HFF-Myc (cell line): ENCODE results near the gene ELL2.
"Not testable (repeated sequence)": the region's sequence is repeated elsewhere in the genome, so short reads cannot be mapped to it uniquely, and the experiment has no call there.

Source experiments
- DNase-seq: peaks from one replicate; pipeline ENCODE4 v3.0.0-alpha.2; 2011; ENCODE audit warnings: low read depth; ENCODE audit errors: extremely low read depth
- H3K4me3 ChIP-seq: replicated peaks from 2 replicates; pipeline ENCODE4 v1.5.1; 2011; ENCODE audit warnings: low read depth, mild to moderate bottlenecking, control low read depth, low read length
- CTCF ChIP-seq: IDR thresholded peaks from 2 replicates; pipeline ENCODE4 v1.5.1; 2012; ENCODE audit warnings: mild to moderate bottlenecking, low read depth, low read length, control low read depth; ENCODE audit errors: missing control alignments

ELL2 gene

GRCh38 chr5:95927927-95928723, 33.5 kb downstream of the ELL2 start:
- TF ChIP-seq CTCF: no peak
- no peak overlapping the region for H3K4me3 ChIP-seq
- DNase-seq: no peak

- DNase-seq, H3K4me3 ChIP-seq: not testable (repeated sequence)
Measured at GRCh38 chr5:95927300-95927699, 34.4 kb downstream of the ELL2 start.

GRCh38 chr5:95925939-95926338, 35.7 kb downstream of the ELL2 start:
- TF ChIP-seq CTCF: no peak
- no peak overlapping the region for H3K4me3 ChIP-seq
- DNase-seq: no peak

- DNase-seq: no peak
- H3K4me3 ChIP-seq: no peak overlapping the region
- TF ChIP-seq CTCF: no peak
Measured at GRCh38 chr5:95925378-95925744, 36.3 kb downstream of the ELL2 start.

- no peak overlapping the region for H3K4me3 ChIP-seq
- no peak for DNase-seq
- TF ChIP-seq CTCF: no peak
Measured at GRCh38 chr5:95924720-95925377, 36.8 kb downstream of the ELL2 start.

GRCh38 chr5:95923918-95924544, 37.6 kb downstream of the ELL2 start:
- no peak overlapping the region for H3K4me3 ChIP-seq
- TF ChIP-seq CTCF: no peak
- DNase-seq: no peak

GRCh38 chr5:95922798-95923197, 38.9 kb downstream of the ELL2 start:
- DNase-seq: no peak
- TF ChIP-seq CTCF: no peak
- no peak overlapping the region for H3K4me3 ChIP-seq
